Astrocyte of the cerebellum (primary cell): ENCODE measurements around the gene RAVER1.

ENCODE experiments used
- DNase-seq: peaks from one replicate; pipeline ENCODE4 v3.0.0-alpha.2; 2011; ENCODE audit warnings: low read depth
- H3K4me3 ChIP-seq: 2 replicates; pipeline ENCODE4 v1.5.1; 2011; ENCODE audit warnings: mild to moderate bottlenecking, low read depth, low read length, moderate library complexity
- CTCF ChIP-seq: IDR thresholded peaks from 2 replicates; pipeline ENCODE4 v1.5.1; 2012; ENCODE audit warnings: low read length, low read depth, moderate library complexity, mild to moderate bottlenecking; ENCODE audit errors: missing control alignments
- in situ Hi-C: cut with HindIII; loops from 2 replicates; pipeline ENCODE4 v1.10.0; 2017; ENCODE audit warnings: low sequenced_read_pairs

Gene RAVER1

GRCh38 chr19:10305139-10305806, 28.1 kb downstream of the RAVER1 start:
- H3K4me3 ChIP-seq = no peak overlapping the region

GRCh38 chr19:10299545-10300458, 33.5 kb downstream of the RAVER1 start:
- in situ Hi-C loops = no loop called here
- no peak overlapping the region for H3K4me3 ChIP-seq
- DNase-seq = no peak
- TF ChIP-seq CTCF = no peak

More at GRCh38 chr19:10305139-10305806, 28.1 kb downstream of the RAVER1 start:
- in situ Hi-C loops = no loop called here
- no peak for TF ChIP-seq CTCF
- DNase-seq = no peak

GRCh38 chr19:10295847-10296591, 37.3 kb downstream of the RAVER1 start:
- no peak for DNase-seq
- H3K4me3 ChIP-seq = no peak overlapping the region
- TF ChIP-seq CTCF = no peak
- in situ Hi-C loops = no loop called here

GRCh38 chr19:10295305-10295846, 38.0 kb downstream of the RAVER1 start:
- in situ Hi-C loops = no loop called here
- H3K4me3 ChIP-seq = no peak overlapping the region
- no peak for TF ChIP-seq CTCF
- DNase-seq = no peak

GRCh38 chr19:10294368-10294697, 39.0 kb downstream of the RAVER1 start:
- no peak for TF ChIP-seq CTCF
- no peak for DNase-seq
- H3K4me3 ChIP-seq = no peak overlapping the region
- in situ Hi-C loops = no loop called here
